ENCODE results near the gene UFL1. TPM values are rescaled to one million over a fixed set of nuclear protein-coding genes. Genes with fewer than 3 reads are reported as not detected.

Gene UFL1
- polyA plus RNA-seq, 1 of the 3 experiments (the other 2 are of a cell fraction): 3.1 TPM

DNA sequence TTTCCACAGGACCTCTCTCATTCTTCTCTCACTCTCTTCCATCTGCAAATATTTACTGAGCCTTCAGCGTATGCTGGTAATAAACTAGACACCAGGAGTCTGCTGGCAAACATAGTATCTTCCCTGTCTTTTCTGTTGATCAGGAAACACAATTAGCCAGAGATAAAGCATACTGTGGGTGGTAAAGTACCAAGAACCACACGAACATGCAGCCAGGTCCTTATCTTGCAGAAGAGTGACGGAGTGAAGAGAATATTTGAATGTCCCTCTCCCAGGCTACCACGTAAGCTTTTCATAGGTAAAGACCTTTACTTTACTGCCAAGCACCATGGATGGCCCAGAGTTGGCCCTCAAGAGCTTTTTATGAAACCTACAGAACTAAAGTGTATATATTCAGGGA is 54.6 kb downstream of the UFL1 start:
- no peak overlapping the region for H2AFZ ChIP-seq (ENCODE audit: low read depth)
- H3K4me1 ChIP-seq (ENCODE audit: control insufficient read depth in 1 of 2, insufficient read depth in 2 of 2, low read depth in 1 of 2, low read length in 1 of 2): no peaks in the 10 kb centered on the region
- no peaks in the 10 kb centered on the region for H3K36me3 ChIP-seq (replicated peaks in 1 of 2; ENCODE audit: control insufficient read depth in 1 of 2, insufficient read depth in 2 of 2, low read length in 1 of 2)
- no peak overlapping the region for H3K4me3 ChIP-seq (ENCODE audit: low read depth in 2 of 2, low read length in 1 of 2)
- no peaks in the 10 kb centered on the region for H3K9me3 ChIP-seq
- no peaks in the 10 kb centered on the region for H3F3A ChIP-seq (replicated peaks; ENCODE audit: insufficient read depth)
- no peaks in the 10 kb centered on the region for H3K27me3 ChIP-seq (ENCODE audit: insufficient read depth)
- H3K9me2 ChIP-seq: no peaks in the 10 kb centered on the region
- 41% methylated on average over 4 of the region's 4 CpGs for WGBS (ENCODE audit: low lambda C conversion rate)
- DNase-seq: no peak
- POLR2A ChIA-PET: no interaction called here
- no peaks in the 10 kb centered on the region for H4K20me1 ChIP-seq (ENCODE audit: insufficient read depth)
- TF ChIP-seq JUND (IDR thresholded peaks at IDR 0.05): no peak
- TF ChIP-seq NRF1 (IDR thresholded peaks at IDR 0.05; ENCODE audit: low read depth, low read length): no peak
- TF ChIP-seq SIN3A (IDR thresholded peaks at IDR 0.05; ENCODE audit: borderline replicate concordance, low read depth, low read length): no peak
- no peak for TF ChIP-seq ZBTB33 (IDR thresholded peaks at IDR 0.05; ENCODE audit: borderline replicate concordance, low read depth)
- TF ChIP-seq POLR2AphosphoS5 (IDR thresholded peaks at IDR 0.05; ENCODE audit: low read depth, low read length): no peak
- no peak for TF ChIP-seq RXRA (IDR thresholded peaks at IDR 0.05; ENCODE audit: borderline replicate concordance, low read depth)
- TF ChIP-seq FOSL2 (IDR thresholded peaks at IDR 0.05; ENCODE audit: borderline replicate concordance, low read depth): no peak
- H3K79me2 ChIP-seq (ENCODE audit: insufficient read depth): no peaks in the 10 kb centered on the region
- no peak overlapping the region for H3K27ac ChIP-seq (ENCODE audit: low read depth in 2 of 2, low read length in 1 of 2)
- CTCF ChIA-PET: interaction anchor here (1.0 to 2.6 kb wide), 3 partner anchors 8 to 25 kb away, joined by 3 to 6 read pairs (median 3); no protein-coding TSS in a partner anchor
- H3K9ac ChIP-seq: no peak overlapping the region
- H3K4me2 ChIP-seq: no peak overlapping the region

DNA sequence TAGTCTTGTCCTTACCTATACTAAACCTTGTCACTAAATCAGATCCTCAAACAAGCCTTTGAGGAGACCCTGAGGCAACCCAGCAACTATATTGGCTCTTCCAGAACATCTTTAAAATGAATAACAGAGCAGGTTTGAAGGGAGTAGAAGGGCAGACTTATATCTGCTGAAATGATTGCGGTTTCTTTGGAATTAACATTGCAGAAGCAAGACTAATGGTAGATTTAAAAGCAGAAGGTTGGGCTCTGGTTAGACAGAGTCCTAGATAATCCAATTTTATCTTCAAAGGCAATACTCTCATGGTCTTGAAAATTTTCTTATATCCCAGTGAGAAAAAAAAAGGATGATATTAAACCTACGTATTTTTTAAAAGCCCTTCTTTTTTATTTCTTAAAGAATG is 60.4 kb downstream of the UFL1 start:
- Histone ChIP-seq H3K4me3 (ENCODE audit: low read depth in 2 of 2, low read length in 1 of 2) (no peak overlapping the region), H3K4me1 (ENCODE audit: control insufficient read depth in 1 of 2, insufficient read depth in 2 of 2, low read depth in 1 of 2, low read length in 1 of 2) (no peaks in the 10 kb centered on the region), H3K9ac (no peak overlapping the region), H3K27ac (ENCODE audit: low read depth in 2 of 2, low read length in 1 of 2) (no peak overlapping the region), H2AFZ (ENCODE audit: low read depth) (no peak overlapping the region), H3K9me3 (no peaks in the 10 kb centered on the region), H3K4me2 (no peak overlapping the region), H3K36me3 (replicated peaks in 1 of 2; ENCODE audit: control insufficient read depth in 1 of 2, insufficient read depth in 2 of 2, low read length in 1 of 2) (no peaks in the 10 kb centered on the region), H4K20me1 (ENCODE audit: insufficient read depth) (no peaks in the 10 kb centered on the region), H3K27me3 (ENCODE audit: insufficient read depth) (no peaks in the 10 kb centered on the region), H3K9me2 (no peaks in the 10 kb centered on the region), H3F3A (replicated peaks; ENCODE audit: insufficient read depth) (no peaks in the 10 kb centered on the region), H3K79me2 (ENCODE audit: insufficient read depth) (no peaks in the 10 kb centered on the region)
- POLR2A ChIA-PET: no interaction called here
- CTCF ChIA-PET: no interaction called here
- DNase-seq: no peak
- 41% methylated on average over 2 of the region's 2 CpGs for WGBS (ENCODE audit: low lambda C conversion rate)
- TF ChIP-seq, protein P1, sequence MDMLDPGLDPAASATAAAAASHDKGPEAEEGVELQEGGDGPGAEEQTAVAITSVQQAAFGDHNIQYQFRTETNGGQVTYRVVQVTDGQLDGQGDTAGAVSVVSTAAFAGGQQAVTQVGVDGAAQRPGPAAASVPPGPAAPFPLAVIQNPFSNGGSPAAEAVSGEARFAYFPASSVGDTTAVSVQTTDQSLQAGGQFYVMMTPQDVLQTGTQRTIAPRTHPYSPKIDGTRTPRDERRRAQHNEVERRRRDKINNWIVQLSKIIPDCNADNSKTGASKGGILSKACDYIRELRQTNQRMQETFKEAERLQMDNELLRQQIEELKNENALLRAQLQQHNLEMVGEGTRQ (IDR thresholded peaks at IDR 0.05; ENCODE audit: borderline replicate concordance, low read depth, low read length): no peak
- TF ChIP-seq CHD2 (IDR thresholded peaks at IDR 0.05; ENCODE audit: low read length, partially characterized antibody) (no peak), EP300 (IDR thresholded peaks at IDR 0.05; ENCODE audit: borderline replicate concordance in 1 of 2, low read depth in 1 of 2, low read length in 1 of 2) (no peak), GATA2 (CRISPR knock-in tag; IDR thresholded peaks at IDR 0.05) (no peak), TEAD4 (IDR thresholded peaks at IDR 0.05; ENCODE audit: borderline replicate concordance, insufficient read depth) (no peak), IRF3 (IDR thresholded peaks at IDR 0.05; ENCODE audit: low read depth, low read length) (no peak), MEF2A (IDR thresholded peaks at IDR 0.05; ENCODE audit: borderline replicate concordance, low read depth) (no peak), RCOR1 (IDR thresholded peaks at IDR 0.05; ENCODE audit: low read length) (no peak), GABPA (IDR thresholded peaks at IDR 0.05; ENCODE audit: low read depth) (no peak), MAX (IDR thresholded peaks at IDR 0.05; ENCODE audit: low read depth) (no peak), ZBTB33 (IDR thresholded peaks at IDR 0.05; ENCODE audit: borderline replicate concordance, low read depth) (no peak)
- TF ChIP-seq, protein P2, sequence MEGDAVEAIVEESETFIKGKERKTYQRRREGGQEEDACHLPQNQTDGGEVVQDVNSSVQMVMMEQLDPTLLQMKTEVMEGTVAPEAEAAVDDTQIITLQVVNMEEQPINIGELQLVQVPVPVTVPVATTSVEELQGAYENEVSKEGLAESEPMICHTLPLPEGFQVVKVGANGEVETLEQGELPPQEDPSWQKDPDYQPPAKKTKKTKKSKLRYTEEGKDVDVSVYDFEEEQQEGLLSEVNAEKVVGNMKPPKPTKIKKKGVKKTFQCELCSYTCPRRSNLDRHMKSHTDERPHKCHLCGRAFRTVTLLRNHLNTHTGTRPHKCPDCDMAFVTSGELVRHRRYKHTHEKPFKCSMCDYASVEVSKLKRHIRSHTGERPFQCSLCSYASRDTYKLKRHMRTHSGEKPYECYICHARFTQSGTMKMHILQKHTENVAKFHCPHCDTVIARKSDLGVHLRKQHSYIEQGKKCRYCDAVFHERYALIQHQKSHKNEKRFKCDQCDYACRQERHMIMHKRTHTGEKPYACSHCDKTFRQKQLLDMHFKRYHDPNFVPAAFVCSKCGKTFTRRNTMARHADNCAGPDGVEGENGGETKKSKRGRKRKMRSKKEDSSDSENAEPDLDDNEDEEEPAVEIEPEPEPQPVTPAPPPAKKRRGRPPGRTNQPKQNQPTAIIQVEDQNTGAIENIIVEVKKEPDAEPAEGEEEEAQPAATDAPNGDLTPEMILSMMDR (IDR thresholded peaks at IDR 0.05): no peak

Measured in SK-N-SH (cell line).